Measurements from ENCODE around the gene NLRP6.
"Not testable (repeated sequence)": the region's sequence is repeated elsewhere in the genome, so short reads cannot be mapped to it uniquely, and the experiment has no call there.

Gene NLRP6

DNA sequence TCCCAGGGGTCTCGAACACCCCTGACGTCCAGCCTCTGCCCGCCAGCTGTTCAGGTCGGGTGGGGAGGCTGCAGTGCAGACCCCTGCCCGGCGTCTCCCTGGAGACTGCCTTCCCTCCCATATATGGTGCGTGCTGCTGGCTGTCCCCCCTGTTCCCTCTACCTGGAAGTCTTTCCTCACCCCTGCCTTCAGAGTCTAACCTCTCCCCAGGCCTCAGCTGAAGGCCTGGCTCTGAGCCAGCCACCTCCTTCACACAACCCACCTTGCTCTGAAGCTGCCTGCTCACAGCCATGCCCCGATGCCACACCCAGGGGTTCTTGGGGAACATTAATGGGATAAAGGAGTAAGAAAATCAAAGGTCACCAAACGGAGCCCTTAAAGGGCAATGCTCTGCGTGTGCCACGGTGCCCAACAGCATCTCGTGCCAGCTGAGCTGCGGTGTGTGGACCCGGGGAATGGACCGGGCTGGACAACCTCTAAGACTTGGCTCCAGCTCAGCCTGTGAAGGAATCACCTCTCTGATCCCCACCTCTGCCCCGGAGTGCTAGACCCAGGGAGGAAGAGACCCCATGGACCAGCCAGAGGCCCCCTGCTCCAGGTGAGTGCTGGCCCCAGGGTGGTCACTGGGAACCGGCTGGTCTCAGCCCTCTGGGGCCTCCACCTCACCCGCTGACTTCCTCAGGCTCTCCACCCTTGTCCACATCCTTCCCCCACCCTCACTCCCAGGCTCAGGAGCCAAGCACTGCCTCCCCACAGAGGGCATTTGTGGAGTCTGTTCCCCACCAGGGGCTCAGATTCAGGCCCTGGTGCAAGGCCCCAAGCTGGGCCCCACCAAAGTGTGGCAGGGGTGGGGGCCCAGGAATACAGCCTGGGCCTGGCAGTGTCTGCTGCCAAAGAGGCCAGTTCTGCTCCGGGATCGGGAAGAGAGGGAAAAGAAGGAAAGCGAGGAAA, at the start of gene NLRP6:
TSS of gene NLRP6 (plus strand) at position 407 of the 951 bp plus-strand sequence. CDS start at position 570, 163 bp downstream.
- no peak for DNase-seq (ENCODE audit: low spot score)

DNA sequence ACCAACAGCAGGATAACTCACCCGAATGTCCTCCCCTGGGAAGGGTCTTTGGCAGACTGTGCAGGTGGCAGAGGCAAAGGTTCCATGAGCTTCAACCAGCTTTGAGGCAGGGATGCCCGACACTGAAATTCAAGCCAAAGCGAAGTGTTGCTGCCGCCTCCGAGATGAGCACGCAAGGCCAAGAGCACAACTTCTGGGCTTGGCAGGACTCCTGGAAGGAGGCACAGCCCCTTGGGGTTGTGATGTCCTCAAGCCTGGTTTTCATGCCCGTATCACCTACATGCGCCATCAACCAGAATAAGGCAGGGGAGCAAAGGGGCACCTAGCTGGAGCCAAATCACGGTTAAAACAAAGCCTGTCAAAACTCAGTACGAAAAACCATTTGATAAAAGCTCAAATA, 47.8 kb upstream of the NLRP6 start:
- no peak for DNase-seq (ENCODE audit: low spot score)

DNA sequence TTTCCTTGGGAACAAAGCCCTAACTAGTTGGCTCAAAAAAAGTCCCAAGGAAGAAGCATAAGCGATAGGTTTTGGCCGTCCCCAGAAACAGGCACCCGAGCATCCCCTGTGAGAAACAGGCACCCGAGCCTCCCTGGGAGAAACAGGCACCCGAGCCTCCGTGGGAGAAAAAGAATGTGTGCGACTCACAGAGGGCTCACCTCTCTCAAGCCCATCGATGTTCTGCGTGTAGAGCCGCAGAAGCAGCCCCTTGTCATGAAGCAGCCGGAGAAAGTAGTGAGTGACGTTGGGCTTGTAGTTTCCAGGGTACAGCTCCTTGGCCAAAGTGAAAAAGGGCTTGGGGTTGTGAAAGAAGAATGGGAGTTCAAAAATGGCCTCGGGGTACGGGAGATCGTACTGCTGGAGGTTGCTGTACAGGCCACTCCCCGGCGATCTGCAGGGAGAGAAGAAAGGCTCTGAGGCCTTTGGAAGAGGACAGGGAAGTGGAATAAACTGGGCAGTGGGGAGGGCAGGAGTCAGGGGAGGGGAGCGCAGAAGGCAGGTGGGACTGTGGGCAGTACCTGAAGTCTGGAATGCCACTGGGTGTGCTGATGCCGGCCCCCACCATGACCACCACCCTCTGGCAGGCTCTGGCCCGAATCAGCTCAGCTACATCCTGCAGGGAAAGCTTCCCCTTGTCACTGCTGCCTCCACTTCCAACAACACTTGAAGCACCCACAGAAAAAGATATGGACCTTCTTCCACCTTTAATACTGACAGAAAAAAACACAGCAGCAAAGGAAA, 45.2 kb upstream of the NLRP6 start:
- DNase-seq (ENCODE audit: low spot score), result no peak

DNA sequence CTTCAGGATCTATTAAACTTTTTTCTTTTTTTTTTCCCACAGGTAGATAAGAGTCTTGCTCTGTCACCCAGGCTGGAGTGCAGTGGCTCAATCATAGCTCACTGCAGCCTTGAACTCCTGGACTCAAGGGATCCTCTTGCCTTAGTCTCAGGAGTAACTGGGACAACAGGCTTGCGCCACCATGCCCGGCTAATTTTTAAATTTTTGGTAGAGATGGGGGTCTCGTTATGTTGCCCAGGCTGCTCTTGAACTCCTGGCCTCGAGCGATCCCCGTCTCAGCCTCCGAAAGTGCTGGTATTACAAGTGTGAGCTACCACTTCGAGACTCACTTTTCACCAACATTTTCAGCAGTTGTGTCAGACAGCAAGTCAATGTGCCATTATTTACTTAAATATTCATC, 43.0 kb upstream of the NLRP6 start:
- no peak for DNase-seq (ENCODE audit: low spot score)

DNA sequence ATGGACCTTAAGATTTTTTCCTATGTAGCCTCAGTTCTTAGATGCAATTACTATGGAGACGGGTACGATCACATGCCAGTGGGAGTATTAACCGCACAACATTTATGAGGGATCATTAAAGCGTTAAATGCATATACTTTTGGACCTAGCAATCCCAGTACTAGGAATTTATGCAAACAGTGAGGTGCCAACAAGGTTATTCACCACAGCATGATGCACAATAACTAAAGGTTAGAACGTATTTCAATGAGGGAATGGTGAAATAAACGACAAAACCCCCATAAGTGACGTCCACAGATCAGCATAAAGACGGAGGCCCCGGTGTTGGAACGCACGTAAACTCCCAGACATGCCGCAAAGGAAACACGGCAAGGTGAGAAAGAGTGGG, 42.6 kb upstream of the NLRP6 start:
- no peak for DNase-seq (ENCODE audit: low spot score)

DNA sequence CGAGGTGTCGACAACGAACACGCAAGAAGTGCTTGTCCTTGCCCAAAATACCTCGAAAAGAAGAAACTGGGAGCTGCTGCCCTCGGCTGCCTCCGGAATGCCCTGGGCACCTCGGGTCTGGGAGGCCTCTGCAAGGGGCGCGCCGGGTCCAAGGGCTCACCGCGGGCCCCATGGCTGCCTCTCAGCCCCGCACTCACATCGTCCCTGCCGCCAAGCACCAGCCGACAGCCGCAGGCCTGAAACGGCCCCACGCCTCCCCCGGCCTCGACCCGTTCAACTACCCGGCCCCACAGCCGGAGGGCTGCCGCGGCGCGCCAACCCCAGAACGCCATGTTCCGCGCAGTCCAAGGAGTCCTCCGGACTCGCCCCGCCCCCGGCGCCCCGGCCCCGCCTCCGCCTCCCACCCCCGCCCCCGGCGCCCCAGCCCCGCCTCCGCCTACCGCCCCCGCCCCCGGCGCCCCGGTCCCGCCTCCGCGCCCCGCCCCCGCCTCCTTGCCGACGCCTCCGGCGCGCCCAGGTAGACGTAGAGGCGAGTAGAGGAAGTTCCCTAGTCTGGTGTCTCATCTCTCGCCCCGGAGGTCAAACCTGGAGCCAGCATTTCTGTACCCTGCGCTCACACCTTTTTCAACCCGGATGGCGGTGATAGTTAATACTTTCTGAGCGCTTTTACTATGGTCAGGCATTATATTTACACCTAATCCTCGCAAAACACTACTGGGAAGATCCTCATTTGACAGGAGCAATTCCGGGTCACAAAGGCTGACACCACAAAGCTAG, 42.0 kb upstream of the NLRP6 start, which contains the start of gene SIRT3:
TSS of gene SIRT3 (minus strand) at position 346 of the 777 bp plus-strand sequence. CDS start at position 332, 14 bp downstream.
- peak; percentile 91 for DNase-seq (ENCODE audit: low spot score)

DNA sequence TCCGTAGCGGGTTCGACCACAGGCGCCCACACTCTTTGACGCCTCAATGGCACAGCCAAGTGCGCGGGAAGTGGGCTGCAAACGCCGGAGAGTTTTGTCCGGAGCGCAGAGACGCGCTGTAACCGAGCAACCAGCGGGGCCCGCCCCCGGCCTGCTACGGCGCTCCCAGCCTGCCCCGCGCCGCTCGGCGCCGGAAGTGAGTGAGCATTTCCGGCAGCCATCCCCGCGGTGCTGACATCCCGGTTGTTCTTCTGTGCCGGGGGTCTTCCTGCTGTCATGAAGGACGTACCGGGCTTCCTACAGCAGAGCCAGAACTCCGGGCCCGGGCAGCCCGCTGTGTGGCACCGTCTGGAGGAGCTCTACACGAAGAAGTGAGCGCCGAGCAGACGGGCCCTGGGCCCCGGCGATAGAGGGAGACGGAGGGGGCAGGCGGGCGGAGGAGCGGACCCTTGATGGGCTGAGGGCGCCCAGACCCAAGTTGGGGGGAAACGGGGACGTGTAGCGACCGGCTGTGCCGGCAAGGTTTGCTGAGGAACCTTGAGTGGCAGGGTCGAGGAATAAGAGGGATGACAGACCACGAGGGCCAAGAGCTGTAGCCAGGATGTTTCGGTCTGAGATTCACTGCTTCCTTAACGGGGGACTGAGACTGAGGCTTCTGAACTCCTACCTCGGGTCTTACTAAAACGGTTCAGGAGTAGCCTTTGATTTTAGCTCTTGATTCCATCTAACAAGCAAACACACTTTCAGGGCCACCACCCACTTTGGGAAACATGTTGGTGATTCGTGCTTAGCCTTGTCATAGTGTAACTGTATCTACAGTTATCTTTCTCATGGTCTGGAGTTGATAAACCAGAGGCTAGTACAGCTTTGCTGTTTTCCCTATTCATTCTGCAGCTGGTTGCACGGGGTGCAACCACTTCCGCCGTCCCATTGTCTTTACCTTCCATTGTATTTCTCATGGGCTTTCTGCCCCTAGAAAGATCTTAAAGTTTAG, 41.1 kb upstream of the NLRP6 start, which contains the start of gene PSMD13:
TSS of gene PSMD13 (plus strand) at position 203 of the 994 bp plus-strand sequence. CDS start at position 277, 74 bp downstream.
- peak; percentile 81 for DNase-seq (ENCODE audit: low spot score)

DNA sequence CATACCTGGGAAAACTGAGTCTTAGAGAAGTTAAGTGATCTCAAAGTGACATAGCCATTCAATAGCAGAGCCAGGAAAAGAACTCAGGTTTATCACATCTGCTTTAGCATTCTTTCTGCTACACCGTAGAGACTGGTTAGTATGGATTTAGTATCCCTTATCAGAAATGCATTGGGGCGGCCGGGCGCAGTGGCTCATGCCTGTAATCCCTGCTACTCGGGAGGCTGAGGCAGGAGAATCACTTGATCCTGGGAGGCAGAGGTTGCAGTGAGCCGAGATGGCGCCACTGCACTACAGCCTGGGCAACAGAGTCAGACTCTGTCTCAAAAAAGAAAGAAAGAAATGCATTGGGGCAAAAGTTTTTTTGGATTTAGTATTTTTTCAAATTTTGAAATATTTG, 39.9 kb upstream of the NLRP6 start:
- DNase-seq (ENCODE audit: low spot score), result not testable (repeated sequence)

DNA sequence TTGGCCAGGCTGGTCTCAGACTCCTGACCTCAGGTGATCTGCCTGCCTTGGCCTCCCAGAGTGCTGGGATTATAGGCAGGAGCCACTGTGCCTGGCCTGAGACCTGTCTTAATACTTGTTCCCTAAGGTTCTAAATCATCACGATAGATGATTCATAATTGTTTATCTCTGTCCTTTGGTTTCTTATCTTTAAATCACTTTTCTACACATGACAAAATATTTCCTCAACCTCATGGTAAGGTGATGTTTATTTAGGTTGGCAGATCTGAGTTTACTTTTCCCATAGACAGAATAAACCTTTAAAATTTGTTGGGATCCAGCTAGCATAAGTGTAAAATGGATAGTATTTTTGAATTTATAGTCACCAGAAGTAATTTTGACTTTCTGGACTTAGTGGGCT, 37.9 kb upstream of the NLRP6 start:
- no peak for DNase-seq (ENCODE audit: low spot score)

DNA sequence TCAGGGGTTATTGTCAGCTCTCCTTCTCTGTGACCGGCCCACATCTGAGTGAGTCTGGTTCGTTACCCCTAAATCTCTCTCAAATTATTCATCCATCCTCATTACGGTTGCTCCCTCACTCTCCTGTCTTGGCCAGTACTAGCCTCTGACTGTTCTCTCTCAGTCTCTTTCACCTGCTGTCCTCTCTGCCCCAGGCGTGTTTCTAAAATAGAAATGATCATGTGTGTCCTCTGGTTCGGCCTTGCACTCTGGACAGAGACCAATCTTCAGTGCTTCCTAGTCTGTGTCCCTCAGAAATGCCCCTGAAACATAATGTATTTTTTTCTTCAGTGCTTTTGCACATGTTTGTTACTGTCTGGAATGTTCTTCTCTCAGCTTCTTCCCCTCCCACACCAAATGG, 36.6 kb upstream of the NLRP6 start:
- no peak for DNase-seq (ENCODE audit: low spot score)

DNA sequence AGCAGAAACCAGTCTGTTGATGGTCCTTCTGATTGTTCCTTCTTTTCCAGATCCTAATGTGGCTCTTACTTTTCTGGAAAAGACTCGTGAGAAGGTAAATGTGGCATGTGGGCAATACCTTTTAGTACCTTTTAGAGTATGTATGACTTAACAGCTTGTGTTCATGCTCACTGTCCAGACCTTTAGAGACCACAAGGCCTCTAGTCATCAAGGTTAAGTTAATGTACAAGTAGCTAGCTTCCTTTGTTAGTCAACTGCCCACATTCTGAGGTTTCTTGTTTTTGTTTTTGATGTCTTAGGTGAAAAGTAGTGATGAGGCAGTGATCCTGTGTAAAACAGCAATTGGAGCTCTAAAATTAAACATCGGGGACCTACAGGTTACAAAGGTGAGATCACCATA, 33.8 kb upstream of the NLRP6 start:
- DNase-seq (ENCODE audit: low spot score), result peak; percentile 41

DNA sequence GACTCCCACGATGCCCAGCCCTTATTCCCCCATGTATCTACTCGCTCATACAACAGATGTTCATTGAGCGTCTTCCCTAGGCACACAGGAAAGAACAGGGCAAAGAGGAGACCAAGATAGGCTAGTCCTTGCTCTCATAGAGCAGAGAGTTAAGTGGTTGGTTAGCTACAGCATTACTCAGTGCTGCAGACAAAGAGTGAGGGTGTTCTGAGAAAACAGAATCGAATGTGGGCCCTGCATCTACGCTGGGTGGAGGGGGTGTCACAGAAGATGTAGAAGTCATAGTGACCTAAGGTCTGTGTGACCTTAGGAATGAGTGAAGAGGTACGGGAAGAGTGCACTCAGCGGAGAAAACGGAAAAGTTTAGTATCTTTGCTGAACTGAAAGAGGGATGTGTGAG, 29.1 kb upstream of the NLRP6 start:
- no peak for DNase-seq (ENCODE audit: low spot score)

DNA sequence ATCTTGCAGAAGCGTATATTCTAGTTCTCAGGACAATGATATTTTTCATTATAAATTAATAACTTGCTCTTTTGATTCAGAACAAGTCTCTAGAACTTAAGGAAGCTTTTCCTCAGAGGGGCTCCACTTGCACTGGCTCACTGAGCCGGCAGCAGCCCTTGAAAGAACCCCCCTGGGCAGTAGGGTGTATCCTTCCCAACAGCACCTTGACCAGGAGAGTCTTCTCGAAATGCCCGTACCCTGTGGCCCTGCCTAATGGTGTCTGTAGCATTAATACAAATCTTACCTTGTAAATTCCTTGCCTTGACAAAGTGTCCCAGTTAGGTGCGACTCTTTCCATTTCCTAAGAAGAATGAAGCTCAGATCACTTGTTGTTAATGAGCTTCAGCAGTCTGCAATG, 27.9 kb upstream of the NLRP6 start:
- no peak for DNase-seq (ENCODE audit: low spot score)

DNA sequence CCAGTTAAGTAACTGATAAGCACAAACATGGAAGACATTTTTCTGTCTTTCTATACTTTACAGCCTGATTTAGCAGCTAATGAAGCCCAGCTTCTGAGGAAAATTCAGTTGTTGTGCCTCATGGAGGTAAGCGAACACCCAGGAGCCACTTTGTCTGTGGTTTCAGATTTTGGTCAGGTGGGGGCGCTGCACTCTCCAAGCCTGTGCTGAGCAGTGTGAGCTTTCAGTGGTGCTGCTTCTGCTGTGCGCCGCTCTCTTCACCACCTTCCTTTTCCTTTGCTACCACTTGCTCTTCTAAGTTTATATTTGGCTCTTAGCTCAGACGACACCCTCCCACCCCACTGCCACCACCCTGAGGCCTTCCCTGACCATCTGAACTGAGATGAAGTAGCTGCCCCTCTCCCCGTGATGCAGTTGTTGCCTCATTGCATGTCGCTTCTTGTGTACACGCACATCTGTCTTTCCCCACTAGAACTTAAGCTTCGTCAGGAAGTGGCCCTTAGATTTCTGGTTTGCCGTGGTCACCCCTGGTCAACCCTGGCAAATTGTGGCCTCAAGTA, 27.4 kb upstream of the NLRP6 start:
- DNase-seq (ENCODE audit: low spot score), result peak; percentile 44

DNA sequence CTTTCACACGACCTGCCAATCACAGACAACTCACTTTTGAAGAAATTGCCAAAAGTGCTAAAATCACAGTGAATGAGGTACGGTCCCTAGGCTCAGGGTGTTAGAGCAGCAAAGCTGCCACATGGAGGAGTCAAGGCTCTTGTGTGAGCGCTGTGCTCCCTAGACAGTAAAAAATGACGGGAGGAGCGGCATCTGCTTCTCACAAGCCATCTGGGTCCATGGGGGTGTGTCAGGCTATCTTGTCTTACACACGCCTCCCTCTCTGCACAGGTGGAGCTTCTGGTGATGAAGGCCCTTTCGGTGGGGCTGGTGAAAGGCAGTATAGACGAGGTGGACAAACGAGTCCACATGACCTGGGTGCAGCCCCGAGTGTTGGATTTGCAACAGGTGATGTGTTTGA, 26.7 kb upstream of the NLRP6 start:
- DNase-seq (ENCODE audit: low spot score), result no peak

DNA sequence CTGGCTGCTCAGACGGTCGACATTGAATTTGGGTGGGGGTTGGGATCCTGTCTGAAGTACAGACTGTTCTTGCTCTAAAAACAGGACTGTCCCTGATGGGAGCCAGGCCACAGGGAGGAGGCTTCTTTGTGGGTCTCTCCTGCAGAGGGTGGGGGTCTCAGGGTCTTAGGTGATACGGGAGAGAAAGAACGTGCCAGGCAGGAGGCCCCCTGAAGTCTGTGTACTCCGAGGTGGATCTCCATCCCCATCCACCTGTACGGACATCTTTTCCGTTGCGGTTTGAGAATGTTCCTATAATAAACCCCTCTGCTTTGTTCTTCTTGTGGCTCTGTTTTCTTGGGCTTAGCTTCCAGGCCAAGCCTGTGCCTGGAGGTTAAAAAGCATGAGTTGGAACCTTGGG, 25.5 kb upstream of the NLRP6 start:
- no peak for DNase-seq (ENCODE audit: low spot score)

DNA sequence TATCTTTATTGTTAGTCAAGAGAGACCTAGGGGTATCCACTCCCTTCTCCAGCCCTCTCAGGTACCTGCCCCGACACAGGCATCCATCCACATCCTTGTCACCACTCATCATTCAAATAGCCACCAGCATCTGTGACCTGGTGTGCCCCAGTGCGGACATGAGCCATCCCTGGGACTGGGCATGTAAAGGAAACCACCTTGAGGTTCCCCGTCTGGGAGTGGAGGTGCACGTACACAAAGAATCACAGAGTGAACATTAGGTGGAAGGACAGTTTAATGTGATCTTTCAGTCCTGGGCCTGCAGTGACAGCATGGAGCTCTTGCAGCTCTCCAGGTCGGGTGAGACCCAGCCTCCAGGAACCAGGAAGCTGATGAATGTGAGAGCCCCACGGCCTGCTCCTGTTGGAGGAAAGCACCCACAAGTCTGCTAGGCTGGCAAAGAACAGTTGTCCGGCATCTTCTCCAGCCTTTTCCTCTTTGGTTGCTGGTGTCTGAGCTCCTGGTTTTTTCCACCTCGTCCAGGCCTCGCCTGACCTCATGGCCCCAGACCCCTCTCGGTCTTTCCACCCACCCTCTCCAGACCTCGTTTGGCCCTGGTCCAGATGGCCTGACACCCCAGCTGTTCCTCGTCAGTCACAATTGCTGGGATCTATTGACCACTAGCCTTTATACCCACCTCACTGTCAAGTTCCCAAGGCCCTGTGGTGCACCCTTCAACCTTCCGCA, 24.9 kb upstream of the NLRP6 start:
- no peak for DNase-seq (ENCODE audit: low spot score)

DNA sequence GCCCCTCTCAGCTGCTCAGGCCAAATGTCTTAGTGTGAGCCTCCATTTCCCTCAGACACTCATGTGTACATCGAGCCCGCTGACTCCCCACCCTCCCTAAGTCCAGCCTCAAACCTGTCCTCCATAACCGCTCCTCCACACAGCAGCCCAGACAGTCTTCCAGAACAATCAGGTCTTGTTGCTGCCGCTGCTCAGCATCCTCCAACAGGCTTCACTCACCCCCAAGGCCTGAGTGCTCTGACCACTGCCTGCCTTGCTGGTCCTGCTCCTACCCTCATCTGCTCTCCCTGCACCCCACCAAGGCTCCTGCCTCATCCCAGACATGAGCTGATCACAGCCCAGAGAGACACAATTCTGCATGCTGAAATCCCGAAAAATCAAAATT, 24.3 kb upstream of the NLRP6 start:
- no peak for DNase-seq (ENCODE audit: low spot score)

DNA sequence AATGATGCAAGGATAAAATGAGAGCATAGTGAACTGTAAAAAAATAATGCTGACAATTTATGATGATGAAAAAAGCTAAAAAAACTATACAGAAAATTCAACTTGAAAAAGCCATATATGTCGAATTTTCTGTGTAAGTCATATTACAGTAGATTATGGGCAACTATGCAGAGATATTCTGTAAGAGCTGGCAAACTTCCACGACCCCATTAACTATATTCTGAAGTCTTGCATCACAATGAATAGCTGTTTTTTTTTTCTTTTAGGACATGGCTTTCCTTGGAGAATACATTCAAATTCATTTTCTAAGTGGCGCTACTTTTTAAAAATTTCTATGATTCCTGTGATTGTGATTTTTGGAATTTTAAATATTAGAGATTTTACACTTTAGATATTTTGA, 23.0 kb upstream of the NLRP6 start:
- DNase-seq (ENCODE audit: low spot score), result no peak

DNA sequence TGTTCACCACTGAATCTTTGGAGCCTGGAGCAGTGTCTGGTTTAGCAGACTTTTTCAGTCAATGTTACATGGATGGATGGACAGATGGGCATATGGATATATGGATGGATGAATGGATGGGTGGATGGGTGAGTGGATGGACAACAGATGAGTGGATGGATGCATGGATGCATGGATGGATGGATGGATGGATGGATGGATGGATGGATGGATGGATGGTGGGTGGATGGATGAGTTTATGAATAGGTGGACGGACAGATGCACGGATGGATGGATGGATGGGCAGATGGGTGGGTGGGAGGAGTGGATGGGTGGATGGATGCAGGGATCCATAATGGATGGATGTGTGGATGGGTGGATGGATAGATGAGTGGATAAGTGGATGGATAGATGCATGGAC, 22.4 kb upstream of the NLRP6 start:
- no peak for DNase-seq (ENCODE audit: low spot score)
